ENCODE measurements around the gene RPL35. TPM values are rescaled to one million over a fixed set of nuclear protein-coding genes. Genes with fewer than 3 reads are reported as not detected.

RPL35 gene
- total RNA-seq, 4 donors from 2014 or later: 913 to 5,275 (median 2,170) TPM

GRCh38 chr9:124855944-124856765 is 5.6 kb downstream of the RPL35 start:
- DNase-seq: no peak
- no peaks in the 10 kb centered on the region for H3K9me3 ChIP-seq
- no peak overlapping the region for H3K27ac ChIP-seq
- no peaks in the 10 kb centered on the region for H3K36me3 ChIP-seq
- no peaks in the 10 kb centered on the region for H3K27me3 ChIP-seq
- intact Hi-C loops (cut with DNase I; ENCODE audit: low total_unique reads): no loop called here
- H3K4me3 ChIP-seq: no peak overlapping the region
- TF ChIP-seq CTCF (IDR thresholded peaks at IDR 0.05): peak in 1 of 4 experiments; percentile 30
- no peak for TF ChIP-seq POLR2A (IDR thresholded peaks at IDR 0.05)
- no peaks in the 10 kb centered on the region for H3K4me1 ChIP-seq

GRCh38 chr9:124855566-124855943 is 6.2 kb downstream of the RPL35 start:
- intact Hi-C loops (cut with DNase I; ENCODE audit: low total_unique reads): no loop called here
- no peaks in the 10 kb centered on the region for H3K27me3 ChIP-seq
- TF ChIP-seq POLR2A (IDR thresholded peaks at IDR 0.05): no peak
- TF ChIP-seq CTCF (IDR thresholded peaks at IDR 0.05): no peak
- H3K4me3 ChIP-seq: no peak overlapping the region
- H3K36me3 ChIP-seq: no peaks in the 10 kb centered on the region
- DNase-seq: no peak
- H3K4me1 ChIP-seq: no peaks in the 10 kb centered on the region
- no peak overlapping the region for H3K27ac ChIP-seq
- H3K9me3 ChIP-seq: no peaks in the 10 kb centered on the region

GRCh38 chr9:124854822-124855221 is 6.9 kb downstream of the RPL35 start:
- Histone ChIP-seq H3K27ac (no peak overlapping the region), H3K36me3 (no peaks in the 10 kb centered on the region), H3K9me3 (no peaks in the 10 kb centered on the region), H3K4me1 (no peaks in the 10 kb centered on the region), H3K4me3 (no peak overlapping the region), H3K27me3 (no peaks in the 10 kb centered on the region)
- no peak for TF ChIP-seq CTCF (IDR thresholded peaks at IDR 0.05)
- TF ChIP-seq POLR2A (IDR thresholded peaks at IDR 0.05): no peak
- intact Hi-C loops (cut with DNase I; ENCODE audit: low total_unique reads): no loop called here
- no peak for DNase-seq

- TF ChIP-seq CTCF (IDR thresholded peaks at IDR 0.05): no peak
- no peak for TF ChIP-seq POLR2A (IDR thresholded peaks at IDR 0.05)
- DNase-seq: no peak
- intact Hi-C loops (cut with DNase I; ENCODE audit: low total_unique reads): no loop called here
- Histone ChIP-seq H3K27me3 (no peaks in the 10 kb centered on the region), H3K27ac (no peak overlapping the region), H3K9me3 (no peaks in the 10 kb centered on the region), H3K36me3 (no peaks in the 10 kb centered on the region), H3K4me3 (no peak overlapping the region), H3K4me1 (no peaks in the 10 kb centered on the region)
These were observed 7.6 kb downstream of the RPL35 start for GRCh38 chr9:124854161-124854560.

- TF ChIP-seq CTCF (IDR thresholded peaks at IDR 0.05): no peak
- no peak for TF ChIP-seq POLR2A (IDR thresholded peaks at IDR 0.05)
- DNase-seq: no peak
- H3K4me3 ChIP-seq: peak overlapping the region; percentile 25 to 33
- H3K27ac ChIP-seq: peak overlapping the region; percentile 64 to 65
- no peaks in the 10 kb centered on the region for H3K9me3 ChIP-seq
- no peaks in the 10 kb centered on the region for H3K4me1 ChIP-seq
- H3K27me3 ChIP-seq: no peaks in the 10 kb centered on the region
- intact Hi-C loops (cut with DNase I; ENCODE audit: low total_unique reads): loop anchor here (2.0 kb wide), 1 partner anchor 81 kb away; no protein-coding TSS in a partner anchor
- H3K36me3 ChIP-seq: no peaks in the 10 kb centered on the region
These were observed 8.1 kb downstream of the RPL35 start for GRCh38 chr9:124853605-124854143.
